NCI-H2196 (cell line): Measurements from ENCODE around the gene NDUFA12.

ENCODE experiments used
- DNase-seq: peaks from one replicate; lab custom pipeline; 2025; ENCODE audit not compliant: unreplicated experiment; lab: John Stamatoyannopoulos, UW

NDUFA12 gene

DNA sequence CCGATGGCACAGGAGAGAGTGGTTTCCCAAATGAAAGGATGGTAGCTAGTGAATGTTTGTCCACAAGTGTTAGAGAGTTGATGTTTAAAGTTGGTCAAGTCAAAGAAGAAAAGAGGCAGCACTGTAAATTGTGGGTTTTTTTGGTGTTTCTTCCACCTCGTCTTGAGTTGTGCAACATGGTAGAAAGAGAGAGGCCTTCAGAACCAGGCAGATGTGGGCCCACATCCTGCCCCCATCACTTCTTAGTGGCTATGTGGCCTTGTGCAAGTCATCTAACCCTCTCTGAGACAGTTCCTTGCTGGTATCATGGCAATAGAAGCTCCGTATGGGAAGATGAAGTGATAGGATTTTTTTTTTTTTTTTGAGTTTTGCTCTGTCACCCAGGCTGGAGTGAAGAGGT is 60.8 kb downstream of the NDUFA12 start:
- DNase-seq: no peak

DNA sequence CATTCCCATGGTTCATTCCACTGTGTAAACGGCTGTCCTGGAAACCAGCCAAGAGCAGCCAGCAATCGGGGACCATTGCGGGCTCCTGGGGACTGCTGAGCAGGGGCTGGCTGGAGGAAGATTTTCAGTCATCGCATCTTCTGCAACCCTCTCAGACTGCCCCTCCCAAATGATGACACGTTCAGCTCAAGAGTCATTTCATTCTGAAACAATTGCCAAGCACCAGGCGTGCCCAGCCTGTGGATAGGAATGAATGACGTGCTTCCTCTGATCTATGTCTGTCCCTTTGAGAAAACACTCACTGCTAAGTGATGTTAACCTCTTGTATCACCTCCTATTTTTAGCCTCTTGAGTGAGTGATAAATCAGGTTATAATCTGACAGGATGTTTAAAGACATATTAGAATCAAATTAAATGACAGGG is 62.0 kb downstream of the NDUFA12 start:
- no peak for DNase-seq

GRCh38 chr12:94940771-94941170 is 62.7 kb downstream of the NDUFA12 start:
- DNase-seq: no peak

DNA sequence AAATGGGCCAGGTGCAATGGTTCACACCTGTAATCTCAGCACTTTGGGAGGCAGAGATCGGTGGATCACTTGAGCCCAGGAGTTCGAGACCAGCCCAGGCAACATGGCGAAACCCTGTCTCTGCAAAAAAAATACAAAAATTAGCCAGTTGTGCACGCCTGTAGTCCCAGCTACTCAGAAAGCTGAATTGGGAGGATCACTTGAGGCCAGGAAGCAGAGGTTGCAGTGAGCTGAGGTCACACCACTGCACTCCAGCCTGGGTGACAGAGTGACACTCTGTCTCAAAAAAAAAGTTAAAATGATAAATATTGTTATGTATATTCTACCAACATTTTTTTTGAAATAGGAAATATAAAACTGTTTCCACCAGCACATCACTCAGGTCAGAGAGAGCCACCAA is 64.9 kb downstream of the NDUFA12 start:
- DNase-seq: no peak

DNA sequence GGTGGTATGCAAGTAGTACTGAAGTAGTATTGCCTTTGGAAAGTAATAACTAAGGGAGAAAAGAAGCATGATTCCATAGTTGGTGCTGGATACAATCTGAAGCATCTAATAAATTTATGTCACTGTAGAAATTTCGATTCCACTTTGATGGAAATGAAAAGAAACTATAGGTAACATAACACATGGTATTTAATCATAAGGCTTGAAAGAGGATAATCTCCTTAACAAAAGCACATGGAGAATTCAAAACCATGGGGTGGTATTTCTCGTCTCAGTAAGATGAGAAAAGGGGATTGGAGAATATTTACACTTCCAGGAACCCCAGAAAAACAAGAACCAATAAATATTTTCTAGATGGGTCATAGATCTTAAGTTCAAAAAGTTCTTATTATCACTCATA is 72.7 kb downstream of the NDUFA12 start:
- DNase-seq: no peak

GRCh38 chr12:94930216-94930654 is 73.3 kb downstream of the NDUFA12 start:
- DNase-seq: no peak

- DNase-seq: no peak
Measured at GRCh38 chr12:94929780-94930179, 73.7 kb downstream of the NDUFA12 start.

DNA sequence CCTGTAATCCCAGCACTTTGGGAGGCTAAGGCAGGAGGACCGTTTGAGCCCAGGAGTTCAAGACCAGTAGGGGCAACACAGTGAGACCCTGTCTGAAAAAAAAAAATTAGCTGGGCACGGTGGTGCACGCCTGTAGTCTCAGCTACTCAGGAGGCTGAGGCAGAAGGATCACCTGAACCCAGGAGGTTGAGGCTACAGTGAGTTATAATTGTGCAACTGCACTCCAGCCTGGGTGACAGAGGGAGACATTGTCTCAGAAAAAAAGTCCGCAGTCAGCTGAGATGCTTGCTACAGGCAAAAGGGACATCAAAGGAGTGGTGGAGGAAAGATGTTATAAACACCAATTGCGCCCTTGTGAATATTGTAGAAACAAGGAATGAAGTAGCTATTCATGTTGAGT is 77.8 kb downstream of the NDUFA12 start:
- DNase-seq: no peak

- DNase-seq: no peak
Measured at GRCh38 chr12:94925206-94925605, 78.3 kb downstream of the NDUFA12 start.

DNA sequence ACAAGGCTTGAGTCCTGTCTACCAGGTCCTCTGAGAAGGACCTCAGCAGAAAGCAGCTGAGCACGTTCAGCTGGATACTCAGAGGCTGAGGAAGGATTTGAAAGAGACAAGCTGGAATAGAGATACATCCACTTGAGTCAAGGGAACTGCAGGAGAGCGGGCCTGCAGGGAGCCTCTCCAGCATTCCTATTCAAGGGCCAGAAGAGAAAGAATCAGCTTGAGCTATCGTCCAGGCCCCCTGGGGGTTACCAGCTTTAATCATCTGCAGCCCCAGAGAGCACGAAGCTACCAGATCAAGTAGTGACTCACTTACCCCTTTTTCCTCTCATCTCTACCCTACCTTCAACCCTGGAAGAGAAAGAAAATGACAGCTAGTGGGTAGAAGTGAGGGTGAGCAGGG is 80.9 kb downstream of the NDUFA12 start:
- DNase-seq: no peak
